ENCODE results near the gene PRSS12.
"Not testable (repeated sequence)": the region's sequence is repeated elsewhere in the genome, so short reads cannot be mapped to it uniquely, and the experiment has no call there.

The PRSS12 gene

DNA sequence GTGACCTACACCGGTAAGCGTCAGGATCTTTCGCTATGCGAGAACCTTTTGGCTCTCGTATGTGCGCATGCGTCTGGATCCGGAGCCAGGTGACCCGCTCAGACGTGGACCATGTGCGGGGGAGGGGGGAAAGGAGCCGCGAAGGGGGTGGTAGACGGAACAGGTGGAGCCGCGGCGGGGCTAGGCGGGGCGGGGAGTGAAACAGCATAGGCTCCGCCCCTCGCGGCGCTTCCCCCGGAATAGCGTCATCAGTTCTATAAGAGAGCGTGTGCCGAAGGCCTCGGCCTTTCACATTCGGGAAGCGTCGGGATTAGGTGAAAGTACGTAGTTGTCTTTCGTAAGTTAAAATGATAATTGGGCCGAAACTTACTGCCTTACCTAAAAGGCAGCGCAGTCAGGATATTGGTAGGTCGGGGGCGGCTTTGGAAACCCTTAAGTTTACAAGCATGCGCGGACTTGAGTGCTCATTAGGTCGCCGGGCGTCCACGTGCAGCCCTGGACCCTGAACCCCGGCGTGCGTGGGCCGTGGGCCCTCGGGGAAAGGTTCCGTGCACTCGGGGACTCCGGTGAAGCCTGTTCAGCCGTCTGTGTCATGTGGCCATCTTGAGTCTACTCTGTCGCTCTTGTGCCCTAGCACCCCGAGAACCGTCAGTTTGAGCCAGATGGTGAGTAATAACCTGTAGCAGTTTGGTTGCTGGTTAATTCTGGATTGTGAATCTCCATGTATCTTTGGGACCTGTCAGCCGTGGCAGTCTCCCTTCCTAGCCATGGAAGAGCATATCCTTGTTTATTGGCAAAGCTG lies 74.1 kb downstream of the PRSS12 start:
- DNase-seq (ENCODE audit: low read depth in 2 of 2): peak; percentile 93 to 98

DNA sequence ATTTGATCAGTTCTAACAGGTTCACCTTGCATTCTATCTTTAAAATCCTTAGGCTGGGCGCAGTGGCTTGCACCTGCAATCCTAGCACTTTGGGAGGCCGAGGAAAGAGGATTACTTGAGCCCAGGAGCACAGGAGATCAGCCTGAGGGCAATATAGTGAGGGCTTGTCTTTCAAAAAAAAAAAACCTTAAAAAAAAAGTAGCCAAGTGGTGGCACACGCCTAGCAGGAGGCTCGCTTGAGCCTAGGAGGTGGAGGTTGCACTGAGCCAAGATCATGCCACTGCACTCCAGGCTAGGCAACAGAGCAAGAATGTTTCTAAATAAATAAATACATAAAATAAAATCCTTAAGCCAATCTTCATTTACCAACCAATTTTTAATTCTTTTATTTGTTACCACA lies 75.6 kb downstream of the PRSS12 start:
- no peak for DNase-seq (ENCODE audit: low read depth in 2 of 2)

DNA sequence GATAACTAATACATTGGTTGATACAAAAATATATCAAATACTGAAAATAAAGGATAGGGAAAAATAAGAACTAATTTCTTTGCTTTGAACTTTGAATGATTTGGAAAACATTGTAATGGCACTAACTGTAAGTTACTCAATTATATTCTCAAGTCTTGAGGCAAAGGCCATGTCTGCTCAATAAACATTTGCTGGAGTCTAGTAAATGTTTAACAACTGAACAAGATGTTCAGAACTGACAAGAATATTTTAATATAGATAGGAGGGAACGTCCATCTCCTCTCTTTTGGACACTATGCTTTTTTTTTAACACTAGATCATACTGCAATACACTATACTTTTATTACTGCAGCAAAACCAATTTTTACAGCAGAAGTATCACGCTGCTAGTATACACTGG lies 76.2 kb downstream of the PRSS12 start:
- no peak for DNase-seq (ENCODE audit: low read depth in 2 of 2)

DNA sequence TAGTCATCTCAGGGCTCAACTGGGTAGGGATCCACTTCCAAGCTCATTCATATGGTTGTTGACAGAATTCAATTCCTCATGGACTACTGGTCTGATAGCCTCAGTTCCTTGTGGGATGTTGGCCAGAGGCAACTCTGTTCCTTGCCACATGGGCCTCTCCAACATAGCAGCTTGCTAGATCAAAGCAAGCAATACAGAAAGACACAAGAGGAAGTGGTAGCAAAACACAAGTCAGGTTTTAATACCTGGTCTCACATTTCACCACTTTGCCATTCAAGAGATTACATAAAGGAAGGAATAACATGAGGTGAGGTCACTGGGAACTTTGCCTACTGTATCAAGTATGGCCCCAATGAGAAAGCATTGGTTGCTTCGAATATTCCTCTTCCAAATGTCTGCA lies 79.2 kb downstream of the PRSS12 start:
- DNase-seq (ENCODE audit: low read depth in 2 of 2): no peak

DNA sequence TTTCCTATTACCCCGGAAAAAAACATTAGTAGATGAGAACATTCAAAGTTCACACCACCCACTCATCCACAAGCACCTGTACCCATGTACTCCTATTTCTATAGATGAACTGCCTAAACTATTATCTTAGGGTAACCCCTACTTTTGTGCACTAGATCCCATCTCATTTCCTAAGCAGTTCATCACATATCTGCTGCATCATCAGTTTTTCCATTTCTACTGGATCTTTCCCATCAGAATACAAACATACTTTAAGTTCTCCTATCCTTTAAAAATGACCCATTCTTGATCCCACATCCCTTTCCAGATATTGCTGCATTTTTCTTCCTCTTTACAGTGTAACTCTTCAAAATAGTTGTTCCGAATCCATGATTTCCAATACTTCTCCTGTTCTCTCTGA lies 81.0 kb downstream of the PRSS12 start:
- DNase-seq (ENCODE audit: low read depth in 2 of 2): no peak

DNA sequence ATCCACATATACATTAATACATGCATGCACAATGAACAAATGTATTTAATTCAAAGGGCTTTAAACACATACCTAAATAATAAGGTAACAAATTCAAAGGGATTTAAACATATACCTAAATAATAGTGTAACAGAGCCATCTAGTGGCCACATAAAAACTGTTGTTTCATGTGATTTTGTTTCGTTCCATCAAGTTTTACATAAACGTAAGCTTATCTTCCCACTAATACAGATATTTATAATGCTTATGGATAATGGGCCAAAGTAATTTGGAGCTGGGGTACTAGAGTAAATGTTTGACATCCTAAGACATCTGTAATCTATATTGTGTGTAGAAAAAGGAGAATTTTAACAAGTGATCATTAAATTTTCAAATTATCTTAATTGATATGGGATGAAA lies 82.3 kb downstream of the PRSS12 start:
- no peak for DNase-seq (ENCODE audit: low read depth in 2 of 2)

DNA sequence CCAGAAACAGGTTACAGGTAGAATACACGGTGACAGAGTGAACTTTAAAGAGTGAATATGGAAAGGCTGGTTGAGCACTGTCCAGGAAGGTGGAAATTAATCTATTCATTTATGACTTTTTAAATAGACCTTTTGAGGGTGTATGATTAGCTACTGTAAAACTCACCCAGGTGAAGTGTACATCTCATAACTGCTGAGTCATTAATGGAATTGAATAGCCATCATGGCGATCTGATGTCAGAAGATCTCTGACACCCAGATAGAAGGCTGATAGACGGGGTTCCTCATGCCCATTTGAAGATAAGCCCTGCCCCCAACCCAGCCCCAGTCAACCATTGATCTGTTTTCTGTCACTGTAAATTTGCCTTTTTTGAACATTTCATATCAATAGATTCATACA lies 84.0 kb downstream of the PRSS12 start:
- no peak for DNase-seq (ENCODE audit: low read depth in 2 of 2)

DNA sequence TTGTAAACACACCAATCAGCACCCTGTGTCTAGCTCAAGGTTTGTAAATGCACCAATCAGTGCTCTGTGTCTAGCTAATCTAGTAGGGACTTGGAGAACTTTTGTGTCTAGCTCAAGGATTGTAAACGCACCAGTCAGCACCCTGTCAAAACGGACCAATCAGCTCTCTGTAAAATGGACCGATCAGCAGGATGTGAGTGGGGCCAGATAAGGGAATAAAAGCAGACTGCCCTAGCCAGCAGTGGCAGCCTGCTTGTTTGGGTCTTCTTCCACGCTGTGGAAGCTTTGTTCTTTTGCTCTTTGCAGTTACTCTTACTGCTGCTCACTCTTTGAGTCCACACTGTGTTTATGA lies 86.7 kb downstream of the PRSS12 start:
- DNase-seq (ENCODE audit: low read depth in 2 of 2): not testable (repeated sequence)

DNA sequence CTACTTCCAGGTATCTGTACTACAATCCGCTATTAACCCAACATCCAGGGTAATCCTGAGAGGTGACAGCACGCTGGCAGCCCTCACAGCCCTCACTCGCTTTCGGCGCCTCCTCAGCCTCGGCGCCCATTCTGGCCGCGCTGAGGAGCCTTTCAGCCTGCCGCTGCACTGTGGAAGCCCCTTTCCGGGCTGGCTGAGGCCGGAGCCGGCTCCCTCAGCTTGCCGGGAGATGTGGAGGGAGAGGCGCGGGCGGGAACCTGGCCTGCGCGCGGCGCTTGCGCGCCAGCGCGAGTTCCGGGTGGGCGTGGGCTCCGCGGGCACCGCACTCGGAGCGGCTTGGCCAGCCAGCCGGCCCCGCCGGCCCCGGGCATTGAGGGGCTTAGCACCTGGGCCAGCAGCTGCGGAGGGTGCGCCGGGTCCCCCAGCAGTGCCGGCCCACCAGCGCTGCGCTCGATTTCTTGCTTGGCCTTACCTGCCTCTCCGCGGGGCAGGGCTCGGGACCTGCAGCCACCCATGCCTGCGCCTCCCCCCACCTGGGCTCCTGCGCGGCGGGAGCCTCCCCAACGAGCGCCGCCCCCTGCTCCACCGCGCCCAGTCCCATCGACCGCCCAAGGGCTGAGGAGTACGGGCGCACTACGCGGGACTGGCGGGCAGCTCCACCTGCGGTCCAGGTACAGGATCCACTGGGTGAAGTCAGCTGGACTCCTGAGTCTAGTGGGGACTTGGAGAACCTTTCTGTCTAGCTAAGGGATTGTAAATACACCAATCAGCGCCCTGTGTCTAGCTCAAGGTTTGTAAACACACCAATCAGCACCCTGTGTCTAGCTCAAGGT lies 87.3 kb downstream of the PRSS12 start:
- no peak for DNase-seq (ENCODE audit: low read depth in 2 of 2)

DNA sequence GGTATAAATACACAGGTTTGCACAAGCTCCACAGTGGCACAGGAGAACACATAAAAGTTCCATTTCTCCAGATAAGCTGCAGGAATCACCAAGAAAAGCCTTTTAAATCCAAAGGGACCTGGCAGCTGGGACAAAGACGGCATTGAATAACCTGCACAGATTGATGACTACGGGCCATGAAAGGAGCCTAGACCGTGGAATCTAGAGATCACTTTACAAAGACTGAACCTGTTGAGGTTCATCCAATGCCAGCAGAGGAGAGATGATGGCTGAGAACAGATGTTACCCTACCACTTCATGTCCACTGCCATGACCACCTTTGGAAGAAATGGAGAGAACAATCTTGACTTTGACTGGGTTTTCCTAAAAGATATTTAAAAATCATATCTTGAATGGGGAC lies 88.7 kb downstream of the PRSS12 start:
- no peak for DNase-seq (ENCODE audit: low read depth in 2 of 2)

DNA sequence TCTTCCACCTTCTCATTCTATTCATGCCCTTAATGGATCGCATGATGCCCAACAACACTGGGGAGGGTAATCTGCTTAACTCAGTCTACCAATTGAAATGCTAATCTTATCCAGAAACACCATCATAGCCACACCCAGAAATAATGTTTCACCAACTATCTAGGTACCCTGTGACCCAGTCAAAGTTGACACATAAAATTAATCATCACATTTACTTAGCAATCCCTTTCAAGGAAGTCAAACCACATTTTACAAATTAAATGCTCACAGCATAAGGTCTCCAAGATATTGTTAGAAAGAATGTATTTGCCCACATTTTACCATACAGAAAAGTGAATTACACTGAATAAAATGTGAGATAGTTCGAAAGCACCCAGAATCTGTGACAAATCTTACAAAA lies 92.5 kb downstream of the PRSS12 start:
- DNase-seq (ENCODE audit: low read depth in 2 of 2): no peak

DNA sequence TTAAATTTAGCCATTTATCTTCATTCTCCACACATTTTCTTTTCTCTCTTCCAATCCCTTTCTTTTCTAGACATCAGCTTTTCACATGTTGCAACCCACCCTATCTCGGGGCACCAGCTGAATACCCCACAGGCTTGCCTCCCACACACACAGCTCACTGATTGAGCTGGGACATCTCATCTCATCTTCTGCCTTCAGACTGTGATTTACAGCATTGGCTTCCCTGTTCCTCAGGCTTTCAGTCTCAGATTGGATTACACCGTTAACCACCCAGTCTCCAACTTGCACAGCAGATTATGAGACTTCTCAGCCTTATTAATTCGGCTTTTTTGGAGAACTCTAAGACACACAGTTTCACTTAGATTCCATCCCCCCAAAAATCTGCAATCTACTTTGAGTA lies 93.7 kb downstream of the PRSS12 start:
- no peak for DNase-seq (ENCODE audit: low read depth in 2 of 2)

DNA sequence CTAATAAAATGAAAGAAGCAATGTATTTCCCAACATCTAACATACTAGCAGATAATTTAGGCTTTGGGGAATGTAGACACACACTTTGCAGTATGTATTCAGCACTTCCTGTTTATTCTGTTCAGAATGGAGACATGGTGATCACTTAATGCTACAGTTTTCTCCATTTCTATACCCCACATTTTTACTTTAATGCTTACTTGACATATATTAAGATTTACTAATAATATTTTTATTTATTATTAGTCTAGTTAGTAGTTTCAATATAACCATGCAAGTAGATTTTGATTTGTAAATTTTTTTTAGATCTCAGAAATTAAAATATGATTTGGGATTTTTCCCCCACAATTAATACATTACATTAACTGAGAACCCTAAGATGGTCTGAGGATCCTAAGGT lies 98.4 kb downstream of the PRSS12 start:
- no peak for DNase-seq (ENCODE audit: low read depth in 2 of 2)

DNA sequence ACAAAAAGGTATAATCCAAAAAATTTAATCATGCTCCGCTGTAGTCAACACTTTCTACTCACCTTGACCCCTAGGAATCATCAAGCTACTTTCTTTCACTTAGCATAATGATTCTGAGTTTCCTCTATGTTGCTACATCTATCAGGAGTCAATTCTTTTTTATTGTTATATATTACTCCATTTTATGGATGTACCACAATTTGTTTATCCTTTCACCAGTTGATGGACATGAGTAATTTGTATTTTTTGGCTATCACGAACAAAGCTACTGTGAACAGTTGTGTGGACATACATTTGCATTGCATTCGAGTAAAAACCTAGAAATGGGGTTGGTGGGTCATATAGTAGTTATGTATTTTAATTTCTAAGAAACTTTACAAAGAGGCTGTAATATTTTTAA lies 102.9 kb downstream of the PRSS12 start:
- DNase-seq (ENCODE audit: low read depth in 2 of 2): no peak

DNA sequence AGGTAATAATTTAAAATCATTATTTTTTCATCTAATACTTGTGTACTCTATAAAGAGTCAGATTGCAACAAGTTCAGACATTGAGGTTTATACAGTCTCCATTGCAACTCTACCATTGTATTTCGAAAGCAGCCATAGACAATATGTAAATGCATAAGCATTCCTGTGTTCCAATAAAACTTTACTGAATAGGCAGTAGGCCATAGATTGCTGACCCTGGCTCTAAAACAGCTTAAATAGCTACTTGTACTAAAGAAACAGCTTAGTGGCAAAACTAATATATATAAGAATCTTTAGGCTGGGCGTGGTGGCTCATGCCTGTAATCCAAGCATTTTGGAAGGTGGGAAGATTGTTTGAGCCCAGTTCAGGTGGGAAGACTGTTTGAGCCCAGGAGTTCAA lies 115.3 kb downstream of the PRSS12 start:
- DNase-seq (ENCODE audit: low read depth in 2 of 2): no peak

DNA sequence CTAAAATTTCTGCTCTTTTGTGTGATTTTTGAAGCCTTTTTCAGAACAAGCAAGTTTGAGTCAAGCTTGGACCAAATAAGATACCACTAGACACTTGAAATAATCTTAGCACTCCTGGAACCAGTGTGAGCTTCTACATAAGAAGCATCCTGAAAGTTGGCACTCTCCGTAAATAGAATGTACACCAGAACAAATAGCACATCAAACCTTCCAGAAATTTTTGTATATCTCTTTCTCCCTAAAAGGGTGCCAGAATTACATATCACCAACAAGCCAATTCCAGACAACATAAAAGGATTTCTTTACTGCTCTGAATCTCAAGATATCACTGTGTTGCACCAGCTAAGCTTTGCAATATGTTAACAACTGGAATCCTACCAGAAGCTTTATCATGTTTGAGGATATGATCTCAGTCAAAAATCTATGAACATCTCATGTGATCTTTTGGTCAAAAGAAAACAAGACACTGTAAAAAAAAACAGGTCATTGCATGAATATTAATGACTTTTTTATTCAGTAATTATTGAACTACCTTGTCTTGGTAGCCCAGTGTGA lies 117.2 kb downstream of the PRSS12 start:
- DNase-seq (ENCODE audit: low read depth in 2 of 2): no peak
